B cell (primary cell): ENCODE data around the gene NINL. TPM values are rescaled to one million over a fixed set of nuclear protein-coding genes. Genes with fewer than 3 reads are reported as not detected.

ENCODE experiments used
- ATAC-seq: fragments of 200-7000 bp; cut with Tn5 transposase; one replicate; pipeline ENCODE4 v1.10.0; 2021; ENCODE audit warnings: low read depth, mild to moderate bottlenecking, moderate number of reproducible peaks, moderate library complexity
- CTCF ChIA-PET: fragments of 350-600 bp; sonication (Branson Sonifier 250); formaldehyde crosslinking; loops from one replicate; lab custom pipeline; 2021; ENCODE audit warnings: antibody characterized with exemption, inconsistent platforms; lab: Charles Lee
- POLR2A ChIA-PET: fragments of 350-600 bp; sonication (Branson Sonifier 250); formaldehyde crosslinking; loops from one replicate; lab custom pipeline; 2021; ENCODE audit warnings: antibody characterized with exemption; lab: Charles Lee
- DNase-seq: peaks from one replicate; pipeline ENCODE4 v3.0.0; 2013
- H2AFZ ChIP-seq: 2 replicates; pipeline ENCODE4 v1.6.1; 2012; ENCODE audit warnings: mild to moderate bottlenecking, low read depth, low read length; ENCODE audit not compliant: insufficient read depth, poor library complexity, severe bottlenecking
- H3K27ac ChIP-seq, 2 donors: 1 replicate in 1 of 2; 2 replicates in 1 of 2; pipeline ENCODE4 v1.5.1; 2012 to 2013; ENCODE audit warnings: low read length in 2 of 2, mild to moderate bottlenecking in 2 of 2, moderate library complexity in 1 of 2
- H3K27me3 ChIP-seq, 4 experiments: fragments of 200-600 bp in 1 of 4; sonication (generic) in 1 of 4; replicated peaks in 1 of 4; 1 replicate in 2 of 4; 2 replicates in 2 of 4; pipeline versions ENCODE4 v1.6.1 to v1.7.0; 2013 to 2016; ENCODE audit warnings: low read length in 3 of 4, mild to moderate bottlenecking in 2 of 4, mixed read lengths in 1 of 4, moderate library complexity in 1 of 4; ENCODE audit not compliant: insufficient read depth in 4 of 4, control insufficient read depth in 3 of 4; ENCODE audit errors: control extremely low read depth in 1 of 4
- H3K36me3 ChIP-seq, 2 experiments: replicated peaks in 1 of 2; 1 replicate in 1 of 2; 2 replicates in 1 of 2; pipeline versions ENCODE4 v1.6.1 to v1.7.1; 2013; ENCODE audit warnings: low read length in 1 of 2; ENCODE audit not compliant: insufficient read depth in 2 of 2, control insufficient read depth in 1 of 2; ENCODE audit errors: control extremely low read depth in 1 of 2, extremely low read depth in 1 of 2
- H3K4me1 ChIP-seq, 2 donors: fragments of 200-600 bp in 1 of 2; sonication (generic) in 1 of 2; 1 replicate in 1 of 2; 2 replicates in 1 of 2; pipeline versions ENCODE4 v1.5.1 to v1.6.1; 2013 to 2017; ENCODE audit warnings: low read length in 2 of 2; ENCODE audit not compliant: control insufficient read depth in 2 of 2, insufficient read depth in 2 of 2
- H3K4me2 ChIP-seq: replicated peaks from 2 replicates; pipeline ENCODE3; 2012; ENCODE audit warnings: mild to moderate bottlenecking, low read depth, low read length; ENCODE audit not compliant: poor library complexity, severe bottlenecking
- H3K4me3 ChIP-seq, 5 experiments: fragments of 200-600 bp in 1 of 5; sonication (generic) in 1 of 5; 1 replicate in 3 of 5; 2 replicates in 2 of 5; pipeline versions ENCODE4 v1.5.1 to v1.7.0; 2011 to 2016; ENCODE audit warnings: low read length in 4 of 5, mild to moderate bottlenecking in 4 of 5, low read depth in 2 of 5, control low read depth in 1 of 5, moderate library complexity in 1 of 5; ENCODE audit not compliant: insufficient read depth in 1 of 5; ENCODE audit errors: control extremely low read depth in 1 of 5, extremely low read depth in 1 of 5
- H3K79me2 ChIP-seq: fragments of 200-600 bp; sonication (generic); one replicate; pipeline ENCODE4 v1.6.0; 2016; ENCODE audit warnings: low read length; ENCODE audit not compliant: control insufficient read depth, insufficient read depth
- H3K9ac ChIP-seq: fragments of 200-600 bp; sonication (generic); 2 replicates; pipeline ENCODE4 v1.6.1; 2017; ENCODE audit warnings: mild to moderate bottlenecking, low read length, moderate library complexity
- H3K9me3 ChIP-seq, 3 donors: one replicate each; pipeline versions ENCODE4 v1.6.1 to v1.7.1; 2013; ENCODE audit warnings: low read length in 2 of 3; ENCODE audit not compliant: control insufficient read depth in 2 of 3, insufficient read depth in 1 of 3; ENCODE audit errors: control extremely low read depth in 1 of 3
- H4K20me1 ChIP-seq: 2 replicates; pipeline ENCODE4 v1.6.0; 2012; ENCODE audit warnings: mild to moderate bottlenecking, low read length; ENCODE audit not compliant: insufficient read depth, control insufficient read depth, poor library complexity, severe bottlenecking
- H3K27ac Mint-ChIP-seq: one replicate; pipeline ENCODE4 v1.8.0; 2021; ENCODE audit warnings: mixed read lengths
- H3K27me3 Mint-ChIP-seq: one replicate; pipeline ENCODE4 v1.8.0; 2021; ENCODE audit warnings: mixed read lengths
- H3K4me1 Mint-ChIP-seq: one replicate; pipeline ENCODE4 v1.8.0; 2021; ENCODE audit warnings: mixed read lengths
- H3K4me3 Mint-ChIP-seq: one replicate; pipeline ENCODE4 v1.8.0; 2021; ENCODE audit warnings: mixed read lengths
- H3K9me3 Mint-ChIP-seq: one replicate; pipeline ENCODE4 v1.8.0; 2022; ENCODE audit warnings: mixed read lengths; ENCODE audit not compliant: insufficient read depth
- CTCF ChIP-seq: fragments of 200-600 bp; IDR thresholded peaks from one replicate; pipeline ENCODE4 v1.8.0; 2022; ENCODE audit warnings: antibody characterized with exemption, mild to moderate bottlenecking
- EZH2 ChIP-seq: IDR thresholded peaks from 2 replicates; pipeline ENCODE4 v1.6.1; 2012; ENCODE audit warnings: borderline replicate concordance, low read depth, mild to moderate bottlenecking, moderate library complexity, low read length; ENCODE audit not compliant: insufficient read depth, poor library complexity, severe bottlenecking
- WGBS: methylation state at CpG from one replicate; pipeline ENCODE4 v1.1.5; 2013; ENCODE audit warnings: missing lambda C conversion rate; ENCODE audit not compliant: insufficient coverage; 5-methylcytosine and 5-hydroxymethylcytosine counted together
- intact Hi-C: fragments of 100-400 bp; cut with micrococcal nuclease; formaldehyde crosslinking; loops from one replicate; pipeline ENCODE4 v1.10.0; 2022
- polyA plus RNA-seq: library from polyadenylated mRNA; depleted of rRNA; stranded (reverse); fragments of >200 nt; gene quantifications from 2 replicates; pipeline ENCODE4 v1.2.3, GENCODE V29; 2012
- total RNA-seq, 2 donors: library from RNA; stranded (reverse); fragments of 120-200 nt in 1 of 2; gene quantifications; 1 replicate in 1 of 2; 2 replicates in 1 of 2; pipeline versions ENCODE4 v1.2.3 to v1.2.4, GENCODE V29; 2013 to 2022

Gene NINL
- total and polyA plus RNA-seq, 2 donors (not counting 1 experiment from before 2014, with no cell fraction given), result 1.8 to 5.5 TPM

- ChIA-PET CTCF (no interaction called here), POLR2A (no interaction called here)
- Mint-ChIP-seq H3K4me1 (no peaks in the 10 kb centered on the region), H3K9me3 (no peaks in the 10 kb centered on the region), H3K27me3 (no peaks in the 10 kb centered on the region), H3K27ac (no peak overlapping the region), H3K4me3 (no peak overlapping the region)
- no peak for ATAC-seq
- Histone ChIP-seq H2AFZ (no peak overlapping the region), H3K9ac (no peak overlapping the region), H3K36me3 (no peaks in the 10 kb centered on the region), H3K4me2 (no peak overlapping the region), H3K4me3 (no peak overlapping the region), H4K20me1 (no peaks in the 10 kb centered on the region), H3K79me2 (no peaks in the 10 kb centered on the region), H3K4me1 (no peaks in the 10 kb centered on the region), H3K9me3 (no peaks in the 10 kb centered on the region), H3K27ac (no peak overlapping the region), H3K27me3 (no peaks in the 10 kb centered on the region)
- intact Hi-C loops, result no loop called here
- WGBS, result 78% methylated on average over 21 of the region's 22 CpGs
- TF ChIP-seq EZH2 (no peak), CTCF (no peak)
- DNase-seq, result no peak
Measured at GRCh38 chr20:25497586-25498279, 87.6 kb downstream of the NINL start.

GRCh38 chr20:25496968-25497401 is 88.3 kb downstream of the NINL start:
- Histone ChIP-seq H3K36me3 (no peaks in the 10 kb centered on the region), H3K4me3 (no peak overlapping the region), H2AFZ (no peak overlapping the region), H4K20me1 (no peaks in the 10 kb centered on the region), H3K27ac (no peak overlapping the region), H3K79me2 (no peaks in the 10 kb centered on the region), H3K4me1 (no peaks in the 10 kb centered on the region), H3K9ac (no peak overlapping the region), H3K9me3 (no peaks in the 10 kb centered on the region), H3K4me2 (no peak overlapping the region), H3K27me3 (no peaks in the 10 kb centered on the region)
- TF ChIP-seq CTCF (no peak), EZH2 (no peak)
- Mint-ChIP-seq H3K27ac (no peak overlapping the region), H3K27me3 (no peaks in the 10 kb centered on the region), H3K4me1 (no peaks in the 10 kb centered on the region), H3K9me3 (no peaks in the 10 kb centered on the region), H3K4me3 (no peak overlapping the region)
- DNase-seq, result no peak
- intact Hi-C loops, result no loop called here
- no peak for ATAC-seq
- CTCF ChIA-PET, result no interaction called here
- POLR2A ChIA-PET, result no interaction called here
- WGBS, result 82% methylated on average over 8 of the region's 9 CpGs
